Karpas-422 (cell line): Measurements from ENCODE around the gene PILRA. TPM values are rescaled to one million over a fixed set of nuclear protein-coding genes. Genes with fewer than 3 reads are reported as not detected.

Source experiments
- DNase-seq: peaks from one replicate; pipeline ENCODE4 v3.0.0-alpha.2; 2015
- H2AFZ ChIP-seq: fragments of 200-600 bp; sonication (generic); 2 replicates; pipeline ENCODE4 v1.6.1; 2014; ENCODE audit warnings: antibody characterized with exemption, low read length, mixed read lengths
- H3K27ac ChIP-seq: fragments of 200-600 bp; sonication (generic); 2 replicates; pipeline ENCODE4 v1.5.1; 2014; ENCODE audit warnings: mild to moderate bottlenecking, low read length, moderate library complexity
- H3K27me3 ChIP-seq: fragments of 200-600 bp; sonication (generic); 2 replicates; pipeline ENCODE4 v1.6.1; 2014; ENCODE audit warnings: low read length, mixed read lengths
- H3K36me3 ChIP-seq: fragments of 200-600 bp; sonication (generic); 2 replicates; pipeline ENCODE4 v1.6.1; 2014; ENCODE audit warnings: low read length, mixed read lengths; ENCODE audit not compliant: insufficient read depth
- H3K4me1 ChIP-seq: fragments of 200-600 bp; sonication (generic); 2 replicates; pipeline ENCODE4 v1.6.1; 2014; ENCODE audit warnings: mild to moderate bottlenecking, low read length, mixed read lengths
- H3K4me2 ChIP-seq: fragments of 200-600 bp; sonication (generic); 2 replicates; pipeline ENCODE4 v1.6.1; 2014; ENCODE audit warnings: low read length, low read depth, mild to moderate bottlenecking; ENCODE audit not compliant: poor library complexity, severe bottlenecking
- H3K4me3 ChIP-seq: fragments of 200-600 bp; sonication (generic); 2 replicates; pipeline ENCODE4 v1.5.1; 2014; ENCODE audit warnings: mild to moderate bottlenecking, antibody characterized with exemption, low read length, mixed read lengths
- H3K79me2 ChIP-seq: fragments of 200-600 bp; sonication (generic); 2 replicates; pipeline ENCODE4 v1.6.1; 2014; ENCODE audit warnings: mild to moderate bottlenecking, low read length, mixed read lengths
- H3K9ac ChIP-seq: fragments of 200-600 bp; sonication (generic); 2 replicates; pipeline ENCODE4 v1.6.0; 2014; ENCODE audit warnings: low read length
- H3K9me2 ChIP-seq: fragments of 200-600 bp; sonication (generic), shearing (Covaris generic); replicated peaks from 2 replicates; pipeline ENCODE4 v1.6.0; 2014; ENCODE audit warnings: mild to moderate bottlenecking, low read length, moderate library complexity; ENCODE audit not compliant: insufficient read depth
- H3K9me3 ChIP-seq: fragments of 300-700, 200-600 bp; sonication (generic); 2 replicates; pipeline ENCODE4 v1.6.1; 2014; ENCODE audit warnings: low read length, mixed read lengths
- H4K20me1 ChIP-seq: fragments of 200-600 bp; sonication (generic); 2 replicates; pipeline ENCODE4 v1.6.1; 2014; ENCODE audit warnings: mild to moderate bottlenecking, antibody characterized with exemption, low read length, low read depth; ENCODE audit not compliant: insufficient read depth
- total RNA-seq: library from RNA; depleted of rRNA; stranded (reverse); fragments of >200 nt; shearing (Covaris generic); gene quantifications from 2 replicates; pipeline ENCODE4 v1.2.3, GENCODE V29; 2014; ENCODE audit warnings: low replicate concordance

PILRA gene
- total RNA-seq, 1 experiment from 2014 or later: 2.4 TPM

DNA sequence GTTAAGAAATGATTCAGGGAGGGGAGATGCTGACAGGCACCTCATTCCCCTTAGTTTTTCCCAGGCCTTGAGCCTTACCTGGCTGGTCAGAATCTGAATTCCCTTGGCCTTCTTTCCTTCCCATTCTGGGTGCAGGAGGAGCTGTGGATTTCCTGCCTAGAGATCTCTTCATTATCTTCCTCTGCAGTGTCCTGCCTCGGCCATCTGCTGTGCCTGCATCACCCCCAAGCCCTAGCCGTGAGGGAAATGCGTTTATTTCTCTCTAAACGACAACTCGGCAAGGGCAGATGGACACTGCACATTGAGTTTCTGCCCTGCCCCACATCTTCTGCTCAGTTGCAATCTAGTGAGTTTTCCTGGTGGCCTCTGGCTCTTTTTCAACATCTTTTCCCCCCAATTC, 28.5 kb downstream of the PILRA start:
- Histone ChIP-seq H3K4me2 (no peak overlapping the region), H3K79me2 (no peaks in the 10 kb centered on the region), H3K9me3 (no peaks in the 10 kb centered on the region), H3K27me3 (no peaks in the 10 kb centered on the region), H3K9ac (no peak overlapping the region), H3K27ac (no peak overlapping the region), H3K4me3 (no peak overlapping the region), H2AFZ (no peak overlapping the region), H3K9me2 (no peaks in the 10 kb centered on the region), H3K36me3 (no peaks in the 10 kb centered on the region), H4K20me1 (no peaks in the 10 kb centered on the region), H3K4me1 (peaks cover 8% of the 10 kb centered on the region)
- no peak for DNase-seq

DNA sequence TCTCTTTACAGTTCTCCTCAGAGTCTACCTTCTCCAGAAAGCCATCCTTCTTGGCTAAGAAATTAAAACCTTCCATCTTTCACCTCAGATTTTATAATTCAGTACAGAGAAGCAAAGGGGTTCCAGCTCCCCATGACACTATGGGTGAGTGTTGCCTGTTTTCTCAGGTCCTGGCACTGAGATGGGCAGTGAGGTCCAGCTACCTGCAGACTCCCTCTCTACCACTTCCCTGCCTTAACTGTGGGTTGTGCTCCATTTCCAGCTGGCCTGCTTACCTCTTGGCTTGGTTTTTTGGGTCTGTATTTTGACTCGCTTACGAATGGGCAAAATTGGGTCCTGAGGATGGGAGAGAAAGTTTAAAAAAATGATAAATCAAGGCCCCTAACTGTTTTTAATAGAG, 29.0 kb downstream of the PILRA start:
- H3K36me3 ChIP-seq: no peaks in the 10 kb centered on the region
- no peaks in the 10 kb centered on the region for H3K9me2 ChIP-seq
- no peak overlapping the region for H3K4me3 ChIP-seq
- H3K79me2 ChIP-seq: no peaks in the 10 kb centered on the region
- H3K4me2 ChIP-seq: no peak overlapping the region
- no peak overlapping the region for H3K9ac ChIP-seq
- peaks cover 3% of the 10 kb centered on the region for H3K4me1 ChIP-seq
- no peaks in the 10 kb centered on the region for H3K9me3 ChIP-seq
- no peak overlapping the region for H2AFZ ChIP-seq
- no peak overlapping the region for H3K27ac ChIP-seq
- DNase-seq: no peak
- no peaks in the 10 kb centered on the region for H4K20me1 ChIP-seq
- no peaks in the 10 kb centered on the region for H3K27me3 ChIP-seq

DNA sequence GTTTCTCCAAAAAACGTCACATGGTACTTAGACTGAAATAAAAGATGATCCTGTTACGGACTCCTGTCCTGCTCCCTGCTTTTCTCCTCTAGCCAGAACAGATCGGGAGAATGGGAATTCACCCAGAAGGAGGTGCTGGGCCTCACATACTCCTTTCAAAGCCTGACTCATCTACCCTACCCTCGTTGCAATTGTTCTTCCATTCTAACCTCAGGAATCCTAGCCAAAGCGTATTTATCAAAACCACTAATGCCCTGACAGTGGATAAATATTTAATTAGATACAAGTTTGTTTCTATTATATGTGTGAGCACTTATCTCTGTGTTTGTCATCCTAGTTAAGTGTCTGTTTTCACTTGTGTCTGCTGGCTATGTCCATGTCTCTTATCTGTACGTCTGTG, 33.5 kb downstream of the PILRA start:
- Histone ChIP-seq H2AFZ (no peak overlapping the region), H3K9ac (no peak overlapping the region), H3K4me3 (no peak overlapping the region), H3K4me2 (no peak overlapping the region), H3K9me2 (no peaks in the 10 kb centered on the region), H3K79me2 (no peaks in the 10 kb centered on the region), H3K27ac (no peak overlapping the region), H3K9me3 (no peaks in the 10 kb centered on the region), H3K36me3 (no peaks in the 10 kb centered on the region), H3K4me1 (no peaks in the 10 kb centered on the region), H4K20me1 (no peaks in the 10 kb centered on the region), H3K27me3 (no peaks in the 10 kb centered on the region)
- DNase-seq: no peak

DNA sequence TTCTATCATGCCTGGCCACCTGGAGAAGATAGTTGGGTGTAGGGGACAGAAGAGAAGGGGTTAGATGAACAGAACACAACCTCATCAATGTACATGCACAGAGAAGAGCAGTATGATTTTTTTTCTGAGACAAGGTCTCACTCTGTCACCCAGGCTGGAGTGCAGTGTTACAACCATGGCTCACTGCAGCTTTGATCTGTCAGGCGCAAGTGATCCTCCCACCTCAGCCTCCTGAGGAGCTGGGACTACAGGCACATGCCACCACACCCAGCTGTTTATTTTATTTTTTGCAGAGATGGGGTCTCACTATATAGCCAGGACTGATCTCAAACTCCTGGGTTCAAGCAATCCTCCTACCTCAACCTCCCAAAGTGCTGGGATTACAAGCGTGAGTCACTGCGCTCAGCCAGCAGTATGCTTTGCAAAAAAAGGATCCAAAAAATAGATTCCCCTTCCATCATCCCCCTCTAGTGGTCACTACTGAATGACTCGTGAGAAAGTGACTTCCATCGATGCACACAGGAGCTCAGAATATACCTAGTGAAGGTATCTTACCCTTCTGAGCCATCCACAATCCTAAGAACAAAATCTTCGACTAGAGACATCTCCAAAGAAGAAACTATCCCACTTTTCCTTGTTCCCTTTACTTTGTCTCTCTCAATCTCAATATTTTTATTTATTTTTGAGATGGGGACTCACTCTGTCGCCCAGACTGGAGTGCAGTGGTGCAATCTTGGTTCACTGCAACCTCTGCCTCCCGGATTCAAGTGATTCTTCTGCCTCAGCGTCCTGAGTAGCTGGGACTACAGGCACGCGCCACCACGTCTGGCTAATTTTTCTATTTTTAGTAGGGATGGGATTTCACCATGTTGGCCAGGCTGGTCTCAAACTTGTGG, 34.2 kb downstream of the PILRA start:
- Histone ChIP-seq H3K4me2 (no peak overlapping the region), H2AFZ (no peak overlapping the region), H3K4me1 (no peaks in the 10 kb centered on the region), H4K20me1 (no peaks in the 10 kb centered on the region), H3K9ac (no peak overlapping the region), H3K27ac (no peak overlapping the region), H3K79me2 (no peaks in the 10 kb centered on the region), H3K9me3 (no peaks in the 10 kb centered on the region), H3K9me2 (no peaks in the 10 kb centered on the region), H3K27me3 (no peaks in the 10 kb centered on the region), H3K4me3 (no peak overlapping the region), H3K36me3 (no peaks in the 10 kb centered on the region)
- DNase-seq: peak; percentile 87

DNA sequence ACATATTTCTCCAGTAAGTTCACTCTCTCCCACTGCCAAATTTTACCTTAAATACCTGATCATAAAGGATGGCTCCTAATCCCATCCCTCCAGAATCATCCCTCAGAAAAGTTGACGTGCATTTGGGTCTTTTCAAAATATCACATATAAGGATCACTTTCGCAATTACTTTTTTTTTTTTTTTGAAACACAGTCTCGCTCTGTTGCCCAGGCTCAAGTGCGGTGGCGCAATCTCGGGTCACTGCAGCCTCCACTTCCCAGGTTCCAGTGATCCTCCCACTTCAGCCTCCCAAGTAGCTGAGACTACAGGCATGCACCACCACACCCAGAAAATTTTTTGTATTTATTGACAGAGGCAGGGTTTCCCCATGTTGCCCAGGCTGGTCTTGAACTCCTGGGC, 37.8 kb downstream of the PILRA start:
- Histone ChIP-seq H3K9me3 (no peaks in the 10 kb centered on the region), H3K36me3 (no peaks in the 10 kb centered on the region), H3K27me3 (no peaks in the 10 kb centered on the region), H3K4me3 (no peak overlapping the region), H3K27ac (no peak overlapping the region), H4K20me1 (no peaks in the 10 kb centered on the region), H2AFZ (no peak overlapping the region), H3K4me2 (no peak overlapping the region), H3K9ac (no peak overlapping the region), H3K9me2 (no peaks in the 10 kb centered on the region), H3K79me2 (no peaks in the 10 kb centered on the region), H3K4me1 (peaks cover 7% of the 10 kb centered on the region)
- no peak for DNase-seq

DNA sequence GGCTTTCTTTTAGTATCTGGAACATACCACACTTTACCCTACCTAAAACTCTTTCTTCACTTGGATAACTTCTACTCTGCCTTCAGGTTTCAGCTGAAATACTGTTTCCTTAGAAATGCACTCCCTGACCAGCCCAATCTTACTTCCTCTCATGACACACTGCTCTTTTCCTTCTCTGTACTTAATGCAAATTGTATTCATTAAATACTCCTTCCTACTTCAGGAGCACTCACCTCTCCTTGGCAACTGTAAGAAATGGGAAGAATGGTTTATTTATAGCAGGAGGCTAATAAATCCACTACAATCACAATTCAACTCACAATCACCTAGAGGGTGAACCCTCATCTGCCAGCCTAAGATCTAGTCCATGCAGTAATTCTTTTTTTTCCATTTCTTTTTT, 40.1 kb downstream of the PILRA start:
- no peak overlapping the region for H3K9ac ChIP-seq
- H3K36me3 ChIP-seq: no peaks in the 10 kb centered on the region
- H3K4me2 ChIP-seq: no peak overlapping the region
- H3K9me3 ChIP-seq: no peaks in the 10 kb centered on the region
- H3K27ac ChIP-seq: no peak overlapping the region
- no peaks in the 10 kb centered on the region for H4K20me1 ChIP-seq
- no peaks in the 10 kb centered on the region for H3K79me2 ChIP-seq
- H3K27me3 ChIP-seq: no peaks in the 10 kb centered on the region
- H3K9me2 ChIP-seq: no peaks in the 10 kb centered on the region
- no peak for DNase-seq
- no peak overlapping the region for H3K4me3 ChIP-seq
- H2AFZ ChIP-seq: no peak overlapping the region
- H3K4me1 ChIP-seq: peaks cover 7% of the 10 kb centered on the region

DNA sequence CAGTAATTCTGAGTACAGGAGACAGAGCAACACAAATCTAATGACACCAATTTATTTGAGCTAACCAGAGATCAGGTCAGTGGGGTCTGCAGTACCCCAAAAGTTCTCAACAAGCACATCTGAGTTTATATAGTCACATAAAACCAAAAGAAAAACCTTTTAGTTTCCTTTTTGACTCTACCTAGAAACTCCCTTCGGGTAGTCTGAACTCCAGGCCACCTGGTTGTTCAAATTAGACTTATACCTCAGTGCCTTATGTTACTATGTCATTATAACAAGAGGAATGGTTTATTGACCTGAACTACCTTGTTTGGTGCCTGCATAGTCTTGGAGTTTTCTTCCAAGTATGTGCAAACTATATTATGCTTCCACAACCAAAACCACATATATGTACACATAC, 40.6 kb downstream of the PILRA start:
- Histone ChIP-seq H3K27ac (no peak overlapping the region), H3K9ac (no peak overlapping the region), H3K9me2 (no peaks in the 10 kb centered on the region)

DNA sequence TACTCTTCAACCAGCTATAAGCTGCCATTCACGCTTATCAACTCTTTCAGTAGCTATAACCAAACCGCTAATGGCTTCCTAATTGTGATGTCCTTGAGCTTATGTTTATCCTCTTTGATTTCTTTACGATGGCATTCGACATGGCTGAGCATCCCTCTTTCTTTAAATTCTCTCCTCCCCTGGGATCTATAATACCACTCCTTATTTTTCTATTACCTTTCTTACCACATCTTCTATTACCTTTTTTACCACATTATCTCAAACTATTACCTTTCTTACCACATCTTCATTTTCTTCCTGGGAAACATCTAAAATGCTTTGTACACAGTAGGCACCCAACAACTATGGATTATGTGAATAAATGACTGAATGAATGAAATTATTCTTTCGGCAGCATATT, 42.2 kb downstream of the PILRA start:
- H4K20me1 ChIP-seq: no peaks in the 10 kb centered on the region
- H3K9me3 ChIP-seq: no peaks in the 10 kb centered on the region
- H3K4me3 ChIP-seq: no peak overlapping the region
- H3K27me3 ChIP-seq: no peaks in the 10 kb centered on the region
- H3K4me2 ChIP-seq: no peak overlapping the region
- H3K36me3 ChIP-seq: no peaks in the 10 kb centered on the region
- no peak for DNase-seq
- H3K27ac ChIP-seq: no peak overlapping the region
- H3K9me2 ChIP-seq: no peaks in the 10 kb centered on the region
- no peak overlapping the region for H3K9ac ChIP-seq
- peaks cover 7% of the 10 kb centered on the region for H3K4me1 ChIP-seq
- H2AFZ ChIP-seq: no peak overlapping the region
- no peaks in the 10 kb centered on the region for H3K79me2 ChIP-seq

More for the DNA sequence above, 40.6 kb downstream of the PILRA start:
- H3K79me2 ChIP-seq: no peaks in the 10 kb centered on the region
- no peaks in the 10 kb centered on the region for H4K20me1 ChIP-seq
- H3K4me2 ChIP-seq: no peak overlapping the region
- H3K36me3 ChIP-seq: no peaks in the 10 kb centered on the region
- DNase-seq: no peak
- H3K4me3 ChIP-seq: no peak overlapping the region
- H3K27me3 ChIP-seq: no peaks in the 10 kb centered on the region
- peaks cover 7% of the 10 kb centered on the region for H3K4me1 ChIP-seq
- no peaks in the 10 kb centered on the region for H3K9me3 ChIP-seq
- no peak overlapping the region for H2AFZ ChIP-seq
